IPS-NIHi7 (cell line): ENCODE measurements around the gene BTN3A1.
A peak's percentile ranks its signal among the peaks of the same experiment; 100 is the strongest.

Experiments used
- DNase-seq: peaks from one replicate; pipeline ENCODE4 v3.0.0; 2012; ENCODE audit warnings: mixed read lengths; ENCODE audit errors: extremely low spot score

BTN3A1 gene

DNA sequence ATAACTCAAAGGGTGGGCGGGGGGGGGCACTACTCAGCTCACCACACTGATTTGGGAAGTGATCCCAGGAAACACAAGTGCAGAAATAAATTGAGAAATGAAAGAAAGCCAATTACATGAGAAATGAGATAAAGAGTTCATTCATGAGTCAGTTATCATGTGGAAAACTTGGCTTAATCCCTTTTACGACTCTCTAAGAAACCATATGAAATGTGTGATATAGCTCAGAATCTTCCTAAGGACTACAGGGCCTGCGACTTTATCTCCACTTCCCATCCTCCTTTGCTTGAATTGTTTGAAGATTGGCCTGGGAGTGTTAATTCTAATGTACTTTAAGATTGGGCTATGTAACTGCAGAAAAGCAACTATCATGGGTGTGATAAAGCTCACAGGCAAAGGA, 22.8 kb upstream of the BTN3A1 start:
- no peak for DNase-seq

DNA sequence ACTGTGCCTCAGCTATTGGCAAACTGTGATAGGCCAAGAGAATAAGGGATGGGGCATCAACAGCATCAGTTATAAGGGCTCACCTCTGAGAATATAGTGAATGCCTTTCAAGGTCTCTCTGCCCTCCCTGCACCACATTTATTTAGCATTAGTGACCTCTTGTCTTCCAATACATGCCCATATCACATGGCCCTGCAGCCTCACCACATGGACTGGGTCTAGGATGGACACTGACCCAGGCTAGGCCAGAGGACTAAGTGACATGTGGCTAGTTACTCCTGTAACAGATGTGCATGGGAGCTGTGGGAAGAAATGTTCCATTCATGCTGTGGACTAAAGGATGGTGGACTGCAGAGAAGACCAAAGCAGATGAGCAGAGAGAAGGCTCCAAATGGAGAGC, 22.3 kb upstream of the BTN3A1 start:
- DNase-seq, result no peak

DNA sequence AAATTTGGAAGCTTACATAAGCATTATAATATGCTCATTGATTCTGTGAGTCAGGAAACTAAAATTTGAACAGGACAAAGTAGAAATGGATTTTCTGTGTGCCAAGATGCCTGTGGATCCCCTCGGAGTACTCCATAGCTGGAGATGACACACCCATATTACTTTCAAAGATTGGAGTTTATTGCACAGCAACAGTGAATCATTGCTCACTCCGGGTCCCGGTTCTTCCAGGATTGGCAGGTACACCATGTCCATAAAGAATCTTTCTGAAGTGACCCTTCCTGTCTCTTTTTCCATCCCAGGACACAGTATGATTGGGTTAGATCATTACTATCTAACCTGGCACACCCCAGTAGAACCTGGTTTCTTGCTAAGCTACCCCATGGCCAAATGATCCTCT, 21.8 kb upstream of the BTN3A1 start:
- DNase-seq, result no peak

DNA sequence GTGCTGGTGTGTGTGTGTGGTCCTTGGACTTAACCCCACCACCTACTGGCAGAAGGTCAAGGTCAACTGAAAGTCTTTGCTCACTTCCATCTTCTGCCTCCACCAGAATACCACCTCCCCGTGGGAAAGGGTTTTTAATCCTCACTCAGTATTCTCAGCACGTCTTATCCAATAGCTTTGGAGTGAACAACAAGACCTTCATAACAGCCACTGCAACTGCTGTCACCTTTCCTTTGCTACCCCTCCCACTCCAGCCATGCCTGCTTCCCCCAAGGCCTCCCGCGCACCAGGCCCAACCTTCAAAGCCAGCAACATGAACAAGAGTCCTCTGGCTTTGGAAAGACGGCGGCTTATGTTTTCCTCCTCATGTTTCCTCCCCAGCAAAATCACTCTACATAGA, 20.0 kb upstream of the BTN3A1 start:
- DNase-seq, result no peak

DNA sequence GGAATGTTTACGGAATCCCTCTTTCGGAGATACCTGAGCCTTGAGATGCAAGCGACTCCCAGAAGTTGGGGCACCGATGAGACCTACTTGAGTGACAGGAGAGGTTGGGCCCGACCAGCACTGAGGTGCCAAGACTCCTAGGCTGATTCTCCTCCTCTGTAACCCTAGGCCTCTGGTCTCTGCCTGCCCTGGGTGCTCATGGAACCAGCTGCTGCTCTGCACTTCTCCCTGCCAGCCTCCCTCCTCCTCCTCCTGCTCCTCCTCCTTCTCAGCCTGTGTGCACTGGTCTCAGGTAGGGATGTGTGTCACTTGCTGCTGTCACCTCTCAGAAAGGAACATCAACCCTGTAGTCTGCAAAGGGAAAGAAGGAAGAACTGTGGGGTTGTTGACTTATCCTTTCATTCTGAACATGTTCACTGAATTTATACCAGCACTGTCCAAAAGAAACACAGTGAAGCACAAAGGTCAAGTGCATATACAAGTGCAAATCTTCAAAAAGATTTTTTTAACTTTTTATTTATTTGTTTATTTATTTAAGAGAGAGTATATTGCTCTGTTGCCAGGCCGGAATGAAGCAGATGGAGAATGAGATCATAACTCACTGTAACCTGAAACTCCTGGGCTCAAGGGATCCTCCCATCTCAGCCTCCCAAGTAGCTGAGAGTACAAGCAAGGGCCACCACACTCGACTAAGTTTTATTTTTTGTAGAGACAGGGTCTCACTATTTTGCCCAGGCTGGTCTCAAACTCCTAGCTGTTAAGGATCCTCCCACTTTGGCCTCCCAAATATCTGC, 18.3 kb upstream of the BTN3A1 start:
- DNase-seq, result peak; percentile 19

DNA sequence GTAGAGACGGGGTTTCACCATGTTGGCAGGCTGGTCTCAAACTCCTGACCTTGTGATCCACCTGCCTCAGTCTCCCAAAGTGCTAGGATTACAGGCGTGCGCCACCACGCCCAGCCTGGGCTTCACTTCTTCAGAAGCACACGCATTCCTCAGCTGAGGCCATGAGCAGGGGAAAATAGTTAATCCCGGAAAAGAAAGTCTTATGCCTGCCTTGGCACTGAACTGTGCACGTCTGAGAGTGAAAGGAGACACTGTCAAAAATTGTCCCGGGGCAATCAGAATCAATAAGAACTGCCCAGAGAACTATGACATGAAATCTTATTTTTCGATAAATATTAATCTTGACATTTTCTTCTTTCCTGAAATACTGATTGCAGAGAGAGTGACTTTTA, 16.3 kb upstream of the BTN3A1 start:
- DNase-seq, result no peak

DNA sequence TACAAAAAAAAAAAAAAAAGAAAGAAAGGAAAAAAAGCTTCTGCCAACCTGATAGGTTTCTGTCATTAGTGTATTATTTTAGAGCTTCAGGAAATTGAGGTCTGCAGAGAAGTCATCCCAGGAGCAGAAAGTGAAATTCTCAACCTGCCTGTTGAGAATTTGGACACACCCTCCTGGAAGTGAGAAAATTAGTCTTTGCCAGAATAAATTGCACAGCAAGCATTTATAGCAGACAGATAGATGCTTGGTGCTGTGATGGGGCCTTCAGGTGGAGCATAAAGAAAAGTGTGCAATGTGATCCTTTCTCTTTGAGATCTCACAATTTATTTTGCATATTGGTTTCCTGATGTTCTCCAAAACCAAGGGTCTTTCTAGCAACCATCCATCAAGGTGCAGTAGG, 14.5 kb upstream of the BTN3A1 start:
- DNase-seq, result no peak

DNA sequence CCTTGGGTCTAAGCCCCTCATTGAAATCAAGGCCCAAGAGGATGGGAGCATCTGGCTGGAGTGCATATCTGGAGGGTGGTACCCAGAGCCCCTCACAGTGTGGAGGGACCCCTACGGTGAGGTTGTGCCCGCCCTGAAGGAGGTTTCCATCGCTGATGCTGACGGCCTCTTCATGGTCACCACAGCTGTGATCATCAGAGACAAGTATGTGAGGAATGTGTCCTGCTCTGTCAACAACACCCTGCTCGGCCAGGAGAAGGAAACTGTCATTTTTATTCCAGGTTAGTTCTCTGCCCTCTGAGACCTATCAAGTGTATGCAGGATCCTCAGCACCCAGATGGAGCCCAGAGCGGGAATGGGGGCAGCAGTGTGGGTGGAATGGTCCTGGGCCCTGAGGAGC, 14.1 kb upstream of the BTN3A1 start:
- DNase-seq, result no peak

DNA sequence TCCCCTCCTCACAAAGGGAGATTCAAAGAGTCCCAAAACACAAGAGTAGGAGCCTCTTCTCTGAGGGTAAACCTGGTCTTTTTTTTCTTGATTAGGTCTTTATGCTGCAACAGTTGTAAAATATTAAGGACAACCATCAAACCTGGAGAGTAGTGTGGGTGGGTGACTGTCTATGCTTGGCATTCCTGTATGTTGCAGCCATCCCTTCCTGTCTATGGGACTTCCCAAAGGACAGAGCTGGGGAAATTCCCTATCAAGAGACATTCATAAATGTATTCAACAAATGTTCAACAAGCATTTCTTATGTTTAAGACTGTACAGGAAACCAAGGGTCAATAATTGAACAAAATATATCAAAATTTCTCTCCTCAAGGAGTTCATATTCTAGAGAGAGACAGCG, 13.6 kb upstream of the BTN3A1 start:
- DNase-seq, result no peak

DNA sequence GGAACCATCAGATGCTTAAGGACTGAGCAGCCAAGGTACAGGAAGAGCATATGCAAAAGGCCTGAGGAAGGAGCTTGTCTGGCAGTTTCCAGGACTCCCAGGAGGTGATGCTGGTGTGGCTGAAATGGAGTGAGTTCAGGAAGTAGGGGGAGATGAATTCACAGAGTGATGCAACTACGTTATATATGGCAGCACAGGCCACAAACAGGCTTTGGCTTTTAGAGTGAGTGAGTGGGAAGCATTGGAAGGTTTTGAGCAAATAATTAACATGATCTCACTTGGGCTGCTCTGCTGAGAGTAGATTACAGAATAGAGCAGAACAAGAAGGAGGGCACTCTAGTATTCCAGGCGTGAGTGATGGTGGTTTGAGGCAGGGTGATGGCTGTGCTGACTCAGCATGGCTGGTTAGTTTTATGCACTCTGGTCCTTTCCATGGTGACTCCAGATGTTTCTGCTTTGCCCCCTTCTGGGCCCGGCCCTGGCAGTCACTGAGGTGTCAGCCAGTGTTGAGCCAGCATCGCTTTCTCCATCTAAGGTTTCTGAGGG, 12.7 kb upstream of the BTN3A1 start:
- DNase-seq, result no peak

DNA sequence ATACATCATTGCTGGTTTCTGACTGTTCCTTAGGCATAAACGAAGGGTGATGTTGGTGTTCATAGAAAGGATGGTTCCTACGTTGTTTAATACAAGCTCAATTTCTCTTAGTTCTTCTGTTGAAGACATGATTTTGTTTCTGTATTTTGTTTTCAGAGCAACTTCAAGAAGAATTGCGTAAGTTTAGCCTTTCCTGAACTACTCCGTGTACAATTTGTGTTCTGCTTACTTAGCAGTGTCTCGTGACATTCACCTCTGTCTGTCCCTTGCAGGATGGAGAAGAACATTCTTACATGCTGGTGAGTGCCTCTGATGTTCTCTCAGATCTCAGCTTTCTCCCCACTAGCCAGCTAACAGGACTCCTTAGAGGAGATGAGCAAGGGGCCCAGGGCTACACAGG, 11.5 kb upstream of the BTN3A1 start:
- no peak for DNase-seq

DNA sequence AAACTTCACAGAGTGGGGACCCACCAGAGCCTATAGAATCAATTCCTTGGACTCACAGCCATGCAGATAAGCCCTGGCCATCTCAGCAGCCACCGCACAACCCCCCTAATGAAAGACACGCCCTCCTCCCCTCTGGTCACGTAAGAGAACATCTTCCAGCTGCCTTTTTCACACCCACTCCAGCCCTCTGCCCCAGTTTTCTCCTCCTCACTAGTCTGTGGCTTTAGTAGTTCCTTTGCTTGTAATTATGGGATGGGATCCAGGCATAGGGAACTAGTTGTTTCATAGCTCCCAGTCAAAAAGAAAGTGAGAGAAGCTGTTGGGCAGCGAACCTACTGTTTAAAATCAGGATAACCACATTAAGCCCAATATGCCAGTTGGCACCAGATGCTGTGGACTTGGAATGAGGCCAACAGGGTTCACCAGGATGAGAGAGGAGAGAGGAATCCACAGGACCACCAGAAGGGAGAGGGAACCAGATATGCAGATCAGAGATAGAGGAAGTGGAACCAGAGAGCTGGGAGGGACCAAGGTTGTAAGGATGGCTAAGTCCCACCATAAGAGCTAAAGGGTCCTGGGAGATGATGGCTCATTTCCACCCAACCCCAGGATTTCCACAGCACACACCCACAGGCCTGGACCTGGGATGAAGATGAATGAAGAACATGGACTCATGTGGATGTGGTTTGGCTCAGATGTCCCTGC, 9.0 kb upstream of the BTN3A1 start:
- DNase-seq, result no peak

DNA sequence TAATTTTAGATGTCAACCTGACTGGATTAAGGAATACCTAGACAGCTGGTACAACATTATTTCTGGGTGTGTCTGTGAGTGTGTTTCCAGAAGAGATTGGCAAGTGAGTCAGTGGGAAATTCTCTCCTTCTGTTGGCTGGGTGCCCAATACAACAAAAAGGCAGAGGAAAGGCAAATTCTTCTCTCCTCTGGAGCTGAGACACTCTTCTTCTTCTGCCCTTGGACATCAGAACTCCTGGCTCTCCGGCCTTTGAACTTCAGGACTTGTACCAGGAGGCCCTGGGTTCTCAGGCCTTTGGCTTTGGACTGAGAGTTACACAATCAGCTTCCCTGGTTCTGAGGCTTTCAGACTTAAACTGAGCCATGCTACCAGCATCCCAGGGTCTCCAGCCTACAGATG, 7.8 kb upstream of the BTN3A1 start:
- DNase-seq, result no peak

DNA sequence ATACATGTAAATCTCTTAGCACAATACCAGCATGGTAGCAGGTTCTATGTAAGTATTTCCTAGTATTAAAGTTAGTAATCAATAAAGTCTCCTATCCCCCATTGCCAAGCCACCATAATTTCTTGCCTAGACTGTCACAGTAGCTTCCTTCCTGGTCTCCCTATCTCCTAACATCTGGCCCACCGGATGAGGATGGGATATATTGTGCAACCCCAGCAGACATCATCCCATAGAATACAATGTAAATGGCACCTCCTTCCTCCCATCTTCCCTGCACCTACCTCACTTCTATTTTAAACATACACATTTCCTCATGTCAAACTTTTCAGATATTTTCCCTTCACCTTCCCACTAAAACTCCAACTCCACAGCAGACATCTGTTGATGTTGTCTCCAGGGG, 3.5 kb upstream of the BTN3A1 start:
- no peak for DNase-seq

DNA sequence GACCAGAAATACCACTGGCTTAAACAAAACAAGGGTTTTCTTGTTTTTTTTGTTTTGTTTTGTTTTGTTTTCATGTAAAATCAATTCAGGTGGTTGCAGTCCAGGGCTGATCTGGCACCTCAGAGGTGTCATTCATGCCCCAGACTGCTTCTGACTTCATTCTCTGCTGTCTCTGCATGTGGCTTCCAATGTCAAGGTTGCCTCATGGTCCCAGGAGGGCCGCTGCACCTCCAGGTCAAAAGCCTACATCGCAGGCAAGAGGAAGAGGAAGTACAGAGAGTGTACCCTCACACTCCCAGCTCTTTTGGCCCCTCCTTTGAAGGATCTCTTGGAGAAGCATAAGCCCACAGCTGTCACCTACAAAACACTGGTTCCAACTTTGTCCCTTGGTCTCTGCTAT, 1.4 kb upstream of the BTN3A1 start:
- DNase-seq, result no peak

DNA sequence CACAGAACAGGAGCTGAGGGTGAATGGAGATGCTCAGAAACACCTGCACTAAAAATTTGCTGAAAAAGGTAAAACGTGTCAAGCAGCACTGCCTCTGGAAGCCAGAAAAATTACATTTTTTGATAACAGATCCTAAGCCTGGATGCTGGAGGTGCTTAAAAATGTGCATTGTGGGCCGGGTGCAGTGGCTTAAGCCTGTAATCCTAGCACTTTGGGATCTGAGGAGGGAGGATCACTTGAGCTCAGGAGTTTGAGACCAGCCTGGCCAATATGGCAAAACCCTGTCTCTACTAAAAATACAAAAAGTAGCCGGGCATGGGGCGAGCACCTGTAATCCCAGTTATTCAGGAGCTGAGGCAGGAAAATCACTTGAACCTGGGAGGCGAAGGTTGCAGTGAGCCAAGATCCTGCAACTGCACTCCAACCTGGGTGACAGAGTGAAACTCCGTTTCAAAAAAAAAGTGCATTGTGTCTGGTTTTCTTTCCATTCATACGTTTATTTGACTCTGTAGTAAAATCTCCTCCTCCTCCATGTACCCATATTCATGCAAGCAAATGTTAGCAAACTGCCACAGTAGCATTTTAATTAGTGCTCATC, 587 bp upstream of the BTN3A1 start:
- no peak for DNase-seq

DNA sequence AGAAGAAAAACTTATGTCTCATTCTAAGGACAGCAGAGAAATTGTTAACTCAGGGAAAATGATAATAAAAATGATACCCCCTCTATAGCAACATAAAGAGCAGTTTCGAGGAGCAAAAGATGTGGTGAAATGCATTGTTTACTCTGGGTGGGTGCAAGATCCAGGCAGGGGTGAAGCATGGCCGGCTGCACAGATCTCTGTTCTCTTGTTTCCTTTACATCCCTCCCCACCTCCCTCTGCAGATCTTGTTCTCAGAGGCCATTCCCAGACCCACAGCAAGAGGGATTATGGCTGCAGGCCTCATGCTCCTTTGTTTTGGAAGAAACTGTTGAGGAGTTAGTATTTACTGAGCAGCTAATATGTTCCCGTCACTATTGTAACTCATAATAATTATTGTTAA, 1.8 kb downstream of the BTN3A1 start:
- no peak for DNase-seq

DNA sequence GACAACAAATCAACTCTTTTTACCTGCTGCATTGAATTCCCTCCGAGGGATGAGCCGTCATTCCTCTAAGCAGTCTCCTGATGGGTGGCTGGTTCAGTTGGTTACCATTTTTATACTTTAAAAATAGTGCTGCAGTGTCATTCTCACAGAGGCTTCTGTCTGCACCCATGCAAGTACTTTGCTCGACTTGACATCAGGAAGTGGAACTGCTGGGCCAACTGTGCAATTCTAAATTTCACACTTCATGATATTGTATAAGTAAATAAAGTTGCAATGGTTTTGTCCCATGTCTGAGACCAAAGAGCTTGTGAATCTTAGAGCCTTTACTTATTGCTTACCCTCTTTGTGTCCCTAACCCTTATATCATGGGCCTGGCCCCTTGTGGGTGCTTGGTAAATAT, 2.5 kb downstream of the BTN3A1 start:
- no peak for DNase-seq

DNA sequence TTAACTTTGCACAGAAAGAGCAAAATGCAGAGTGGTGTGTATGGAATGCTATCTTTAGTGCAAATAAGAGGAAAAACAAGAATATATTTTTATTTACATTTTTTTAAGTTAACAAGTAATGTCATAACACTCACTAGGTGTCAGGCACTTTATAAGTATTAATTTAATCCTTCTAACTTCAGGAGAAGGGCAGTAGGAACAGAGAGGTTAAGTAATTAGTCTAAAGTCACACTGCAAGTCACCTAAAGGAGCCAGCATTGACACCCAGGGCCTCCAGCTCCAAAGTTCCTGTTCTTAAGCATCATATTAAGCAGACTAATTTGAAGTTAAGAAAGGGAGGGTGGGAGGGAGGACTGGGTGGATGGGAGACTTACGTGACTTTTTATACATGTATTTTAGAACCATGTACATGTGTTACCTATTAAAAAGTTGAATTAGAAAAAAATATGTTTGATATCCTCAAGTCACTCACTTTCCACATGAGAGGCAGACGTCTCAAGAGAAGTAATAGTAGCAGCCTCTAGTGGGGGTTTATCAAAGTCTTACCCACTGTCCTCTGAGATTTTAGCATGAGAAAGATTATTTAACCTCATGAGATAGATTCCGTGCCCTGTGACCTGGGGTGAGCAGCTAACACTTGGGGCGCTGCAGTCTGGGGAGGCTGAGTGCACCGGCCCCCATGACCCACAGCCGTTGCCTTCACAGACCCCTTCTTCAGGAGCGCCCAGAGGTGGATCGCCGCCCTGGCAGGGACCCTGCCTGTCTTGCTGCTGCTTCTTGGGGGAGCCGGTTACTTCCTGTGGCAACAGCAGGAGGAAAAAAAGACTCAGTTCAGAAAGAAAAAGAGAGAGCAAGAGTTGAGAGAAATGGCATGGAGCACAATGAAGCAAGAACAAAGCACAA, 7.0 kb downstream of the BTN3A1 start:
- no peak for DNase-seq

DNA sequence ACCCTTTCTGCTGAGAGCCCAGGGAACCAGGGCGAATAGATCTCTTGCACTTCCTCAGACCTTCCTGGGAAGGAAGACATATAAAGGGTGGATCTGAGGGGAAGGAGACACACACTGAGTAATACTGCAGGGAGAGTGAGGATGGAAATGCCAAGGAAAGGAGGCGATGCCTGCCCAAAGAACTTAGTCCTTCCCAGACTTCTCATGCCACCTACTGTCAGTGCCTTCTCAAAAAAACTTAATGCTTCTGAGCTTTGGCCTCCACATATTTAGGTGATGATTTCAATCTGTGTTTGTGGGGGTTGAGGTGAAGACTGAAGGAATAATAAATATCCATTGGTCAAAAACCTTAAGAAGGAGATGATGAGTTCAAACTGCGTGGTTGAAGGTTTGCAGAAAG, 9.7 kb downstream of the BTN3A1 start:
- no peak for DNase-seq

DNA sequence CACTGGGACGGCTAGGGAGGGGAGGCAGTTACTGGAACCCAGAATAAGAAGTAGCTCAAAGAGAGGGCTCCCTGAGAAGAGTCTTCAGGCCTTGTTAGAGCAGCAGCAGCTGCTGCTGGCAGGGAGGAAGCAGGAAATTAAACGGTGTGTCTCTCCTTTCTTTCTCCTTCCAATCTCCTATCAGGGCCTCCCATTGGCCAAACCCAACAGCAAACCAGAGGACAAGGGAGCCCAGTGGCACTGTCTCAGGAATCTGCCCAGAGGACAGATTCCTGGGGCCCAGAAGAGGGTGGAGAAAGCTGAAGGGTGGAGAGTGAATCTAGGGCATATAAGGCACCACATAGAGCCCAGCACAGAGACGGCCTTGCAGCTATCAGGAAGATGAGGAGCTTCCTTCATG, 10.2 kb downstream of the BTN3A1 start:
- DNase-seq, result no peak

DNA sequence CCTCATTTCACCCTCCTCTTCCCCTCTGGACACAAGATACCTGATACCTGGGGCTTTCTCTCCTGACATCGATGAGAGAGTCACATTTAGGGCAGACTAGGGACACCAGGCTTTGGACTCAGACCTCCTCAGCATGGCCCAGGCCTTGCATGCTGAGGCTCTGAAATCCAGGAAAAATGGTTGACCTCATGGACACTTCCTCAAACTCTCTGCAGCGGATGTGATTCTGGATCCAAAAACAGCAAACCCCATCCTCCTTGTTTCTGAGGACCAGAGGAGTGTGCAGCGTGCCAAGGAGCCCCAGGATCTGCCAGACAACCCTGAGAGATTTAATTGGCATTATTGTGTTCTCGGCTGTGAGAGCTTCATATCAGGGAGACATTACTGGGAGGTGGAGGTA, 10.9 kb downstream of the BTN3A1 start:
- no peak for DNase-seq
